Measurements from ENCODE around the gene COL17A1.

COL17A1 gene

GRCh38 chr10:104092749-104093148, 7.1 kb upstream of the COL17A1 start:
- no peak for DNase-seq

GRCh38 chr10:104090611-104091010, 4.9 kb upstream of the COL17A1 start:
- no peak for DNase-seq

- DNase-seq: no peak
Measured at GRCh38 chr10:104089621-104090020, 3.9 kb upstream of the COL17A1 start.

GRCh38 chr10:104088239-104088638, 2.6 kb upstream of the COL17A1 start:
- no peak for DNase-seq

- DNase-seq: no peak
Measured at GRCh38 chr10:104084482-104085142, 1.1 kb downstream of the COL17A1 start.

- DNase-seq: no peak
Measured at GRCh38 chr10:104081998-104082397, 3.7 kb downstream of the COL17A1 start.

GRCh38 chr10:104080762-104081161, 4.9 kb downstream of the COL17A1 start:
- DNase-seq: peak; percentile 33

GRCh38 chr10:104077663-104078151, 8.0 kb downstream of the COL17A1 start:
- DNase-seq: no peak

- DNase-seq: no peak
Measured at GRCh38 chr10:104077247-104077646, 8.4 kb downstream of the COL17A1 start.

- DNase-seq: no peak
Measured at GRCh38 chr10:104076743-104077160, 8.9 kb downstream of the COL17A1 start.

- DNase-seq: no peak
Measured at GRCh38 chr10:104074505-104074904, 11.2 kb downstream of the COL17A1 start.

GRCh38 chr10:104072786-104073185, 12.9 kb downstream of the COL17A1 start:
- no peak for DNase-seq

GRCh38 chr10:104069613-104070012, 16.1 kb downstream of the COL17A1 start:
- DNase-seq: no peak

GRCh38 chr10:104067525-104067924, 18.2 kb downstream of the COL17A1 start:
- no peak for DNase-seq

GRCh38 chr10:104066945-104067344, 18.7 kb downstream of the COL17A1 start:
- DNase-seq: no peak

- no peak for DNase-seq
Measured at GRCh38 chr10:104065748-104066147, 19.9 kb downstream of the COL17A1 start.

- no peak for DNase-seq
Measured at GRCh38 chr10:104061196-104061595, 24.5 kb downstream of the COL17A1 start.

GRCh38 chr10:104059364-104059763, 26.3 kb downstream of the COL17A1 start:
- no peak for DNase-seq

GRCh38 chr10:104057717-104058116, 28.0 kb downstream of the COL17A1 start:
- no peak for DNase-seq

GRCh38 chr10:104056619-104057273, 28.9 kb downstream of the COL17A1 start:
- no peak for DNase-seq

- DNase-seq: no peak
Measured at GRCh38 chr10:104054430-104054829, 31.2 kb downstream of the COL17A1 start.

- no peak for DNase-seq
Measured at GRCh38 chr10:104053201-104053600, 32.5 kb downstream of the COL17A1 start.

GRCh38 chr10:104052431-104052830, 33.2 kb downstream of the COL17A1 start:
- DNase-seq: no peak

GRCh38 chr10:104049504-104050250, 36.0 kb downstream of the COL17A1 start:
- DNase-seq: no peak

Measured in CD4-positive, alpha-beta T cell treated with Interleukin-21 for 1 hour (primary cell).